ENCODE measurements around the gene RGL3. TPM values are rescaled to one million over a fixed set of nuclear protein-coding genes. Genes with fewer than 3 reads are reported as not detected.
A peak's percentile ranks its signal among the peaks of the same experiment; 100 is the strongest.

RGL3 gene
- total RNA-seq, 1 donor from 2014 or later, result 63.2 TPM

DNA sequence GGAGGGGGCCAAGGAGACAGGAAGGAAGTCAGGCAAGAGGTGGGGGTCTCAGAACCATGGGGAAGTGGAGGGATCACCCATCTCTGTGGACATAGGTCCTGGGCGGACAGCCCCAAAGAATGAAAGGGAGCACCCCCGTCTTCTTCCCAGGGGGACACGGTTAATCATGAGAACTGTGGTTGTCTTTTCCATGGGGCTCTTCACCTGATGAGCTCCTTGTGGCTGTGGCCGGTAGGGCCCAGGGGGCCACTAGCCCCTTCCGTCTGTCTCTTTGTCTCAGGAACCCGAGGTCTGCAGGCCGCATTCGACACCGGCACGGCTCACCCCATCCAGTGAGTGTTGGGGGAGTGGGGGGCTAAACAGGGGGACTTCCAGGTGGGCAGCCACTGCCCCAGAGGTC is 55.2 kb downstream of the RGL3 start:
- Histone ChIP-seq H3K9me3 (no peaks in the 10 kb centered on the region), H3K4me1 (no peaks in the 10 kb centered on the region), H3K4me3 (no peak overlapping the region), H3K27me3 (no peaks in the 10 kb centered on the region), H3K27ac (no peak overlapping the region), H3K36me3 (peaks cover 49 to 52% of the 10 kb centered on the region in 2 donors)
- DNase-seq (ENCODE audit: low spot score in 2 of 2), result no peak
- intact Hi-C loops (cut with DNase I), result no loop called here
- TF ChIP-seq, protein P1, sequence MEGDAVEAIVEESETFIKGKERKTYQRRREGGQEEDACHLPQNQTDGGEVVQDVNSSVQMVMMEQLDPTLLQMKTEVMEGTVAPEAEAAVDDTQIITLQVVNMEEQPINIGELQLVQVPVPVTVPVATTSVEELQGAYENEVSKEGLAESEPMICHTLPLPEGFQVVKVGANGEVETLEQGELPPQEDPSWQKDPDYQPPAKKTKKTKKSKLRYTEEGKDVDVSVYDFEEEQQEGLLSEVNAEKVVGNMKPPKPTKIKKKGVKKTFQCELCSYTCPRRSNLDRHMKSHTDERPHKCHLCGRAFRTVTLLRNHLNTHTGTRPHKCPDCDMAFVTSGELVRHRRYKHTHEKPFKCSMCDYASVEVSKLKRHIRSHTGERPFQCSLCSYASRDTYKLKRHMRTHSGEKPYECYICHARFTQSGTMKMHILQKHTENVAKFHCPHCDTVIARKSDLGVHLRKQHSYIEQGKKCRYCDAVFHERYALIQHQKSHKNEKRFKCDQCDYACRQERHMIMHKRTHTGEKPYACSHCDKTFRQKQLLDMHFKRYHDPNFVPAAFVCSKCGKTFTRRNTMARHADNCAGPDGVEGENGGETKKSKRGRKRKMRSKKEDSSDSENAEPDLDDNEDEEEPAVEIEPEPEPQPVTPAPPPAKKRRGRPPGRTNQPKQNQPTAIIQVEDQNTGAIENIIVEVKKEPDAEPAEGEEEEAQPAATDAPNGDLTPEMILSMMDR (IDR thresholded peaks at IDR 0.05), result no peak

DNA sequence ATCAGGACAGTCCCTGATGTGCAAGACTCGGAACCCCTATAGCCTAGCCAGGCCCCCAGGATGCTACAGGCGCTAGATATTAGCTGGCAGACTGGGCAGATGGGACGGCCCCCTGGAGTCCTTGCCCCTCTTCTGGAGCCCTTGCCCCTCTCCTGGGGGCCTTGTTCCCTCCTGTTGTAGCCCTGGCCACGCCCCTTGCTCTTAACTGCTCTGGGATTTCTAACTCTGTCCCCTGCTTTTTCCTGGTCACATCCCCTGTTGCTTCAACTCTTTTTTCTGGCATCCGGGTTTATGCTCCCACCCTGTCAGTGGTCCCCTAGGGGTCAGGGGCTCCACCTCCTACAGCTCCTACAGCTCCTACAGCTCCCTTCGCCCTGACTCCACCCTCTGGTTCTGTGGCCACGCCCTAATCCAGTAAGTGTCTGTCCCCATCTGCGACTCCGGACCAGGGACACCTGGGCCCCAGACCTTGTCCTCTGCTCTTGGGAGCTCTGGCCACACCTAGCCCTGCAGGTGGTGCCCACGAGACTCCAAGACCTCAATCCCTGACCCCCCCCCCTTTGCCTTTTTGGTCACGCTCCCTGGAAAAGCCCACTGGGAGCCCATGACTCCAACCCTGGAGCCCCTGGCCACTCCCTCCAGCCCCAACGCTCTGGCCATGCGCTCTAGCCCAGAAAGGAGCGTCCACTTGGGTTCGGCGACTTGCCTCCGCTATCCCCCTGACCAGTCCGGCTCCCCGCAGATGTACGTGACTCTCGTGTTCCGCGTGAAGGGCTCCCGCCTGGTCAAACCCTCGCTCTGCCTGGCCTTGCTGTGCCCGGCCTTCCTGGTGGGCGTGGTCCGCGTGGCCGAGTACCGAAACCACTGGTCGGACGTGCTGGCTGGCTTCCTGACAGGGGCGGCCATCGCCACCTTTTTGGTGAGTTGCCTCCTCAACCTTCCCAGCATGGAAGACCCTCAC is 57.1 kb downstream of the RGL3 start:
- H3K4me1 ChIP-seq, result no peaks in the 10 kb centered on the region
- intact Hi-C loops (cut with DNase I), result no loop called here
- H3K36me3 ChIP-seq, result peaks cover 52 to 54% of the 10 kb centered on the region in 2 donors
- H3K27ac ChIP-seq, result no peak overlapping the region
- no peak overlapping the region for H3K4me3 ChIP-seq
- H3K9me3 ChIP-seq, result no peaks in the 10 kb centered on the region
- H3K27me3 ChIP-seq, result no peaks in the 10 kb centered on the region
- DNase-seq (ENCODE audit: low spot score in 2 of 2), result no peak
- TF ChIP-seq, protein P1 (IDR thresholded peaks at IDR 0.05), result no peak

DNA sequence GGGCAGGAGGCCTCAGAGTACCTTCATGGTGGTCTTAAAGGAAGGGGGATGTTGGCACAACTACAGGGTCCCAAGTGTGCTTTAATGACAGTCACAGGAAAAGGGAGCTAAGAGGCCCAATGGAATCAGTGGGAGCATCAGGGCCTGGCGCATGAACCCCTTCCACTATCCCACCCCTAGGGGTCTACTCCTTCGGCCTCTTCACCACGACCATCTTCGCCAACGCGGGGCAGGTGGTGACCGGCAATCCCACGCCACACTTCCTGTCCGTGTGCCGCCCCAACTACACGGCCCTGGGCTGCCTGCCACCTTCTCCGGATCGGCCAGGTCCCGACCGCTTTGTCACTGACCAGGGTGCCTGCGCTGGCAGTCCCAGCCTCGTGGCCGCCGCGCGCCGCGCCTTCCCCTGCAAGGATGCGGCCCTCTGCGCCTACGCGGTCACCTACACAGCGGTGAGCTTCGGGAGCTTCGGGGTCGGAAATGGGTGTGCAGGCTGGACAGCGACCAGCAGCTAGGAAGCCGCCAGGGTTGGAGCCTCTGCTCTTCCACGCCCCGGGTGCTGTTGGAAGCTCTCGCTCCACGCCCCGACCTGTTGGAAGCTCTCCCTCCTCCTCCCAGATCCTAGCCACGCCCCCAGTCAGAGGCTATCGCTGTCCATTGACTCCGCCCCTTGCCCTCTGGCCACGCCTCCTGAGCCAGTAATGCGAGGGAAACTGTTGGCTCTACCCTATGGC is 57.9 kb downstream of the RGL3 start:
- intact Hi-C loops (cut with DNase I), result no loop called here
- Histone ChIP-seq H3K36me3 (peaks cover 52 to 54% of the 10 kb centered on the region in 2 donors), H3K4me3 (no peak overlapping the region), H3K4me1 (peaks cover 0 to 1% of the 10 kb centered on the region in 2 donors), H3K27me3 (no peaks in the 10 kb centered on the region), H3K9me3 (no peaks in the 10 kb centered on the region), H3K27ac (no peak overlapping the region)
- TF ChIP-seq, protein P1 (IDR thresholded peaks at IDR 0.05), result no peak
- no peak for DNase-seq (ENCODE audit: low spot score in 2 of 2)

DNA sequence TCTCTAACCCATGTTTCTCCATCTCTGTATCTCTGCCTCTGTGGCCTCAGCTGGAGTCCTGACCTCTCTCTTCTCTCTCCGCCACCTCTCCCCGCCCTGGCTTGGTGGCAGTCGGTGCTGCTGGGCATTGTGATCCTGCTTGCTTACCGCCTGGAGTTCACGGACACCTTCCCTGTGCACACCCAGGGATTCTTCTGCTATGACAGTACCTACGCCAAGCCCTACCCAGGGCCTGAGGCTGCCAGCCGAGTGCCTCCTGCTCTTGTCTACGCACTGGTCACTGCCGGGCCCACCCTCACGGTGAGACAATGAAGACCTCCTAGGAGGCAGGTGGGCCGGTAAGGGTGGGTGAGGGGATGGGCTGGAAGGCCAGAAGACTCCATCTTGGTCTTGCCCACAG is 59.7 kb downstream of the RGL3 start:
- intact Hi-C loops (cut with DNase I), result loop anchor here (5.0 kb wide), 1 partner anchor 62 kb away; the partner anchor contains the start of gene TSPAN16
- H3K27ac ChIP-seq, result no peak overlapping the region
- DNase-seq (ENCODE audit: low spot score in 2 of 2), result no peak
- peaks cover 3 to 10% of the 10 kb centered on the region in 2 donors for H3K4me1 ChIP-seq
- peaks cover 41 to 45% of the 10 kb centered on the region in 2 donors for H3K36me3 ChIP-seq
- no peaks in the 10 kb centered on the region for H3K9me3 ChIP-seq
- TF ChIP-seq, protein P1 (IDR thresholded peaks at IDR 0.05), result no peak
- no peak overlapping the region for H3K4me3 ChIP-seq
- no peaks in the 10 kb centered on the region for H3K27me3 ChIP-seq

DNA sequence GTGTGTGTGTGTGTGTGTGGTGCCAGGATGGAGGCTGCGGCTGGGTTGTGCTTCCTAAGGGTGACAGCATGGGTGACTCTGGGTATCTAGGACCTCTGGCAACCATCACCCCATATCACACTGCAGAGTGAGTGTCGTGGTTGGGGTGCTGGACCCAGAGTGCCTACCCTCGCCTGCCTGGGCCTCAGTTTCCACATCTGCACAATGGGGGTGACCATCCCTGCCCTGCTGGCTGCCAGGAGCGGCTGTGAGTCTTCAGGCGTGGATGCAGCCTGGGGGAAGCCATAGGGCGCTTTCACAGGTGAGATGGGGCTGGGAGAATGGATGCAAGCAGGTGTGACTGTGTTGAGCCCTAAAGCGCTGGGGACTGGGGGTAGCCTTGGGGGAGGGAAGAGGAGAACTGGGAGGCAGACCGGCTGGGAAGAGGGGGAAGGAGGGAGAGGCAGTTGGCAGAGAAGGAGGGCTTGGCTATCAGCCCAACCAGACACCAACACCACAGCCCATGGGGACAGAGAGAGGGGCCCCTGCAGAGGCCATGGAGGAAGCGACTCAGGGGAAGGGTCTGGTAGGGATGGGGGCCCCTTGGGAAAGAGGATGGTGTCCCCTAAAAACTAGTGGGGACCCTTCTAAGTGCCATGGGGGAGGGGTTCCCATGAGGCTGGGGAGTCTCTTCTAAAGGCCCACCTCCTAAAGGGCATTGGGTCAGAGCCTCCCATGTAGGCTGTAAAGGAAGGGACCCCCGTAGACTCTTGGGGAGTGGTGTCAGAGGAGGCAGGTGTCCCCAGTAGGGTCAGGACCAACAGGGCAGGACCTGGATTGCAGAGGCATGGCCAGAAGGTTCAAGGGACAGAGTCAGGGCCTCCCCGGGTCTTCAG is 62.2 kb downstream of the RGL3 start:
- Histone ChIP-seq H3K27ac (no peak overlapping the region), H3K4me1 (peaks cover 3 to 10% of the 10 kb centered on the region in 2 donors), H3K27me3 (no peaks in the 10 kb centered on the region), H3K9me3 (no peaks in the 10 kb centered on the region), H3K4me3 (peak overlapping the region in 1 of 2 donors; percentile 85), H3K36me3 (peaks cover 18 to 21% of the 10 kb centered on the region in 2 donors)
- intact Hi-C loops (cut with DNase I), result loop anchor here (5.0 kb wide), 1 partner anchor 60 kb away; the partner anchor contains the start of gene TSPAN16
- DNase-seq (ENCODE audit: low spot score in 2 of 2), result no peak
- TF ChIP-seq, protein P1 (IDR thresholded peaks at IDR 0.05), result no peak

All from ascending aorta (tissue), 2 donors.